ENCODE measurements around the gene PSEN2. TPM values are rescaled to one million over a fixed set of nuclear protein-coding genes. Genes with fewer than 3 reads are reported as not detected.

Gene PSEN2
- total and polyA plus RNA-seq, 2 experiments from 2014 or later: 12.9 to 14.3 TPM

DNA sequence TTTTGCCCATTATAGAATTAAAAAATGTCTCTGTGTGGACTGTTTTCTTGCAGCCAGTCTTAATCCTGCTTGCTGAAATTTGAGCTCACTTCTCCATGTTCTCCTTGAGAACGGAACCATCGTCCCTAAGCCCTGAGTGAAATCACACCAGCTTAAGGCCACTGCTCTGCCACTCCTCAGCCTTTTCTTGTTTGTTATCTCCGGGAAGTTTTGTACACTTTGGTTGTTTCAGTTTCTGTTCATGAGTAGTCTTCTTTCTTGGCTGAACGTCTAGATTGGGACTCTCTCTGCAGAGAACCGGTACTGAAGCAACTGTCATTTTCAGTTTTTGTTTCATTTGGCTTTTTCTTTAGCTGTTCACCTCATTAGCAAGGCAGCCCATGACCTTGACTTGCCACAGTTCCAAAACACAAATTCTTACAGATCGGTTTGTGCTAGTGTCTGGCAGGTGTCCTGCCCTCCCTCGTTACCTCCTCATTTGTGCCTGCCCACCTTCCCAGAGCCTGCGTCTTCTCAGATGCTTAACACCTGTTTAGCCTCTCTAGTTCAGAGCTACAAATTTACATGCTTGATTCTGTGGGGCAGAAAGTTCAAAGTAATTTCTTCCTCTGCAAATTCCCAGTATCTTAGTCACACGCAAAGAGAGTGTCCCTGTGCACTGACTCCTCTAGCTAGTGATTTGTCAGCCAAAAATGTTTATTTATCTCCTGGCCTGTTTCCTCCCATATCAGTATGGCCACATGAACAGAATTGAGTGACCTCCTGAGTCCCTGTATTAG is 12.4 kb downstream of the PSEN2 start:
- peak; percentile 27 for DNase-seq (ENCODE audit: low spot score)
- Histone ChIP-seq H4K20me1 (ENCODE audit: insufficient read depth, poor library complexity, severe bottlenecking) (no peaks in the 10 kb centered on the region), H3K4me3 (no peak overlapping the region), H3K9me3 (ENCODE audit: low read depth) (no peaks in the 10 kb centered on the region), H3K4me2 (peak overlapping the region; percentile 66), H3K79me2 (no peaks in the 10 kb centered on the region), H3K9me2 (replicated peaks; ENCODE audit: insufficient read depth) (no peaks in the 10 kb centered on the region), H3K27ac (peak overlapping the region; percentile 22), H3K4me1 (ENCODE audit: insufficient read depth) (no peaks in the 10 kb centered on the region), H3K36me3 (replicated peaks; ENCODE audit: insufficient read depth, low read depth) (no peaks in the 10 kb centered on the region), H3K27me3 (no peaks in the 10 kb centered on the region), H2AFZ (no peak overlapping the region)
- 54% methylated on average over 9 of the region's 9 CpGs for WGBS (ENCODE audit: low lambda C conversion rate, missing lambda C conversion rate)
- TF ChIP-seq EZH2phosphoT487 (IDR thresholded peaks at IDR 0.05; ENCODE audit: low read depth, severe bottlenecking, unreplicated experiment): no peak
- no peak for TF ChIP-seq EZH2 (IDR thresholded peaks at IDR 0.05; ENCODE audit: borderline replicate concordance)
- TF ChIP-seq, protein P1, sequence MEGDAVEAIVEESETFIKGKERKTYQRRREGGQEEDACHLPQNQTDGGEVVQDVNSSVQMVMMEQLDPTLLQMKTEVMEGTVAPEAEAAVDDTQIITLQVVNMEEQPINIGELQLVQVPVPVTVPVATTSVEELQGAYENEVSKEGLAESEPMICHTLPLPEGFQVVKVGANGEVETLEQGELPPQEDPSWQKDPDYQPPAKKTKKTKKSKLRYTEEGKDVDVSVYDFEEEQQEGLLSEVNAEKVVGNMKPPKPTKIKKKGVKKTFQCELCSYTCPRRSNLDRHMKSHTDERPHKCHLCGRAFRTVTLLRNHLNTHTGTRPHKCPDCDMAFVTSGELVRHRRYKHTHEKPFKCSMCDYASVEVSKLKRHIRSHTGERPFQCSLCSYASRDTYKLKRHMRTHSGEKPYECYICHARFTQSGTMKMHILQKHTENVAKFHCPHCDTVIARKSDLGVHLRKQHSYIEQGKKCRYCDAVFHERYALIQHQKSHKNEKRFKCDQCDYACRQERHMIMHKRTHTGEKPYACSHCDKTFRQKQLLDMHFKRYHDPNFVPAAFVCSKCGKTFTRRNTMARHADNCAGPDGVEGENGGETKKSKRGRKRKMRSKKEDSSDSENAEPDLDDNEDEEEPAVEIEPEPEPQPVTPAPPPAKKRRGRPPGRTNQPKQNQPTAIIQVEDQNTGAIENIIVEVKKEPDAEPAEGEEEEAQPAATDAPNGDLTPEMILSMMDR (IDR thresholded peaks at IDR 0.05; ENCODE audit: poor library complexity): no peak

DNA sequence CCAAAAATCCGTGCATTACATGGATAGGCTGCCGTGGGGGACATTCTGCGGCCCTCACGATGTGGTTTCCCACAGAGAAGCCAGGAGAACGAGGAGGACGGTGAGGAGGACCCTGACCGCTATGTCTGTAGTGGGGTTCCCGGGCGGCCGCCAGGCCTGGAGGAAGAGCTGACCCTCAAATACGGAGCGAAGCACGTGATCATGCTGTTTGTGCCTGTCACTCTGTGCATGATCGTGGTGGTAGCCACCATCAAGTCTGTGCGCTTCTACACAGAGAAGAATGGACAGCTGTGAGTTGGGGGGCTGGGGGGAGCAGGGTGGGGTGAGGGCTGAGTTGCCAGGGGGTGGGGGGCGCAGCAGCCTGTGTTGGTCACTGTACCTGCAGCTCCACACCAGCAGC is 13.2 kb downstream of the PSEN2 start:
- no peaks in the 10 kb centered on the region for H3K36me3 ChIP-seq (replicated peaks; ENCODE audit: insufficient read depth, low read depth)
- TF ChIP-seq, protein P1 (IDR thresholded peaks at IDR 0.05; ENCODE audit: poor library complexity): no peak
- TF ChIP-seq EZH2 (IDR thresholded peaks at IDR 0.05; ENCODE audit: borderline replicate concordance) (no peak), EZH2phosphoT487 (IDR thresholded peaks at IDR 0.05; ENCODE audit: low read depth, severe bottlenecking, unreplicated experiment) (no peak)
- H3K4me1 ChIP-seq (ENCODE audit: insufficient read depth): no peaks in the 10 kb centered on the region
- no peak overlapping the region for H3K4me3 ChIP-seq
- H3K79me2 ChIP-seq: no peaks in the 10 kb centered on the region
- no peak overlapping the region for H3K27ac ChIP-seq
- no peak overlapping the region for H3K4me2 ChIP-seq
- no peak for DNase-seq (ENCODE audit: low spot score)
- H3K9me2 ChIP-seq (replicated peaks; ENCODE audit: insufficient read depth): no peaks in the 10 kb centered on the region
- 96% methylated on average over 15 of the region's 16 CpGs for WGBS (ENCODE audit: low lambda C conversion rate, missing lambda C conversion rate)
- H2AFZ ChIP-seq: no peak overlapping the region
- H3K27me3 ChIP-seq: no peaks in the 10 kb centered on the region
- no peaks in the 10 kb centered on the region for H4K20me1 ChIP-seq (ENCODE audit: insufficient read depth, poor library complexity, severe bottlenecking)
- no peaks in the 10 kb centered on the region for H3K9me3 ChIP-seq (ENCODE audit: low read depth)

DNA sequence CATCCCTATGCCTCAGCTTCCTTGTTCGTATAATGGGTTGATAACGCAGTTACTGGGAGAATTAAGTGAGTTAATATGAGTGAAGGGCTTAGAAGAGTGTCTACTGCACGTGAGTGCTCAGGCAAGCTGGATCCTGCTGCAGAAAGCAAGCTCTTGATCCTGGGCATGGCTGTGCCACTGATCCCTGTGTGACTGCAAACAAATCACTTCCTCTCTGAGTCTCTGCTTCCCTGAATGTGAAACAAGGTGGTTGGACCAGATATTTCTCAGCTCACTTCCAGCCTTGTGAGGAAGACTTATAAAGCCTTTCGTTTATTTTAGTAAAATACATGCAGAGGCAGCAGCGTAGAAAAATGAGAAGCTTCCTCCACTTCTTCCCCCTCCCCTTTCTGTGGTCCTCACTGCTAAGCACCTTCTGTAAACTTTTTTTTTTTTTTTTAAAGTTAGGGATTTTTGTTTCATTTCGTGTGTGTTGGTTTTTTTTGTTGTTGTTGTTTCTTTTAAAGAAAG is 13.8 kb downstream of the PSEN2 start:
- Histone ChIP-seq H2AFZ (no peak overlapping the region), H3K4me3 (no peak overlapping the region), H3K36me3 (replicated peaks; ENCODE audit: insufficient read depth, low read depth) (no peaks in the 10 kb centered on the region), H3K79me2 (no peaks in the 10 kb centered on the region), H3K27me3 (no peaks in the 10 kb centered on the region), H3K9me3 (ENCODE audit: low read depth) (no peaks in the 10 kb centered on the region), H3K9me2 (replicated peaks; ENCODE audit: insufficient read depth) (no peaks in the 10 kb centered on the region), H4K20me1 (ENCODE audit: insufficient read depth, poor library complexity, severe bottlenecking) (no peaks in the 10 kb centered on the region), H3K27ac (no peak overlapping the region), H3K4me2 (no peak overlapping the region), H3K4me1 (ENCODE audit: insufficient read depth) (no peaks in the 10 kb centered on the region)
- WGBS (ENCODE audit: low lambda C conversion rate, missing lambda C conversion rate): 67% methylated on average over 6 of the region's 6 CpGs
- no peak for DNase-seq (ENCODE audit: low spot score)
- TF ChIP-seq EZH2phosphoT487 (IDR thresholded peaks at IDR 0.05; ENCODE audit: low read depth, severe bottlenecking, unreplicated experiment) (no peak), EZH2 (IDR thresholded peaks at IDR 0.05; ENCODE audit: borderline replicate concordance) (no peak)
- TF ChIP-seq, protein P1 (IDR thresholded peaks at IDR 0.05; ENCODE audit: poor library complexity): no peak

Measured in hepatocyte (in vitro differentiated cells).